T-helper 2 cell treated with Interferon-gamma antibody and Interleukin-4, amounts not matched to agents 100 ng/mL and 5 ng/mL, for 36 hours (primary cell): ENCODE data around the gene FAM193B. TPM values are rescaled to one million over a fixed set of nuclear protein-coding genes. Genes with fewer than 3 reads are reported as not detected.

ENCODE experiments used
- intact Hi-C: fragments of 100-400 bp; cut with micrococcal nuclease; formaldehyde crosslinking; loops from one replicate; pipeline ENCODE4 v1.15.1; 2023
- total RNA-seq: library from RNA; stranded (reverse); gene quantifications from 2 replicates; pipeline ENCODE4 v1.2.3, GENCODE V29; 2022

Gene FAM193B
- total RNA-seq, 1 donor from 2014 or later: 91.1 TPM

DNA sequence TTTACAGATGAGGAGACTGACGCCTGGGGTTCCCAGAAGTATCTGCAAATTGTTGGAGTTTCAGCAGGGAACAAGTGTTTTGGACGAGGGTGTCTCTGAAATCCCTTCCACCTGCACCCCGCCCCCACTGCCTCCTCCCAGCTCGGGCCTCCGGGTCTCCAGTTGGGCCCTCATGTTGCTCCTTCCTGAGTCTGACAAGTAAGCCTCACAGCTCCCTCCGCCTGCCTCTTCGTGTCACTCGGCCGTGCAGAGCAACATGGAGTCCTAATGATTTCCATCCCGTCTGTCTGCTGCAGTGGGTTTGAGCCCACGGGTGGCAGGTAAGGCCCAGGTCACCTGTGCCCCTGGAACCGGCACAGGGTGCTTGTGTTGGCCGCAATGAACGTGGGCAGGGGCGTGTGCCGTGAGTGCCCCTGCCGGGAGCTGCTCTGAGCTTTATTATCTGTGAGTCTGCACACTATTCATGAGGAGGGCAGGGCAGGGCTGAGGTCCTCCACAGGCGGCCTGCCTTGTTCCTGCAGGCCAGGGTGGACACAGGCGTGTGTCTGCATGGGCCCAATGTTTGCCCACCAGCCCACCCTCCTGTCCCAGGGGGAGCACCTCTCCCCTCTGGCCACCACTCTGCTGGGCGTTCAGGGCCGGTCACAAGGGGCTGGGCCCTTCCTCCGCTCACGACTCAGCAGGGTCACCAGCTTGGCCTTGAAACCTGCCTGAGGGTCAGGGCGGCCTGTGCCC, 50.8 kb downstream of the FAM193B start:
- intact Hi-C loops: no loop called here

DNA sequence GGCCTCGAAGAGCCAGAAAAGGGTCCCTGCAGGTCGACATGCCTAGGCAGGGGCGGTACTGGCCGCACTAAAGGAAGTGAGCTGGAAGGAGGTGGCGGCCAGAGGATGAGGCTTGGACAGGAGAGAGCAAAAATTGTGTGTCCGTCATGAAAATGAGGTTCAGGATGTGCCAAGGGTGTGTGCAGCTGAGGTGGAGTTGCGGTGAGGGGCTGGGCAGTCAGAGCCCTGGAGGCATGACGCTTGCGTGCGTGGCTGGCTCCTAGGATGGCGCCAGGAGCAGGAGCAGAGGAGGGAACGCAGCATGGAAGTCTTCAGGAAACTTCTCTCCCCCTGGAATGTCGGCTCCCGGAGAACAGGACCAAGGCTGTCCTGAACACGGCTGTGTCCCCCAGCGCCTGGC, 51.5 kb downstream of the FAM193B start:
- intact Hi-C loops: no loop called here

DNA sequence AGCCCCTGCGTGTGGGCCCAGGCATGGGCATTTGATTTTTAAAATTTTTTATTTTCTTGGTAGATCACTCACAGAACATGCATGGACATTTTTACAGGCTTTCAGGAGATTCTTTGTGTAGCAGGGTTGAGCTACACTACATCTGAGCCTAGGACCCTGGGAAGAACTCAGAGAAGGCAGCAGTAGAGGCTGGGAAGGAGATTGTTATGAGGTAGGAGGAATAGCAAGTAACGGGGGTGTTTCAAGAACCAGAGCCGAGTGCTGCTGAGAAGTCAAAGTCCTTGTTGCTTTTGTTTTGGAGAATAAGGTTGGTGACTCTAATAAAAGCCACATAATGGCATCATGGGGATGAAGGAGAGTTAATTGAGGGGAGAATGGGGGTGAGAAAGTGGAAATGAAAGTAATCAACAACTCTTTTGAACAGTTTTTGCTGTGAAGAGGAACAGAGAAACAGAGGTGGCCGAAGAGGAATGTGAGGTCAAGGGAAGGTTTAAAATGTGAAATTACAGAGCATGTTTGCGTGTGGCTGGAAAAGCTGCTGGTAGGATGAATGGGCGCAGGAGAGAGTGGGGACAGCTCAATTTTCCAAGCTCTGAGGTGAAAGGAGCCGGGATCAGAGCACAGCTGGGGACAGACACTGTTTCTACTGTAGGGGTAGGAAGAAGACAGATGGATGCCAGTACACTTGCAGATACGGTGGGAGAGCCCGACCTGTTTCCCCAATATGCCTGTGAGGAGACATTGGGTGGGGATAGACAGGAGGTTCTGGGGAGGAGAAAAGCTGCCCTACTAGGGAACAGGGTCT, 52.3 kb downstream of the FAM193B start:
- intact Hi-C loops: loop anchor here (1.0 kb wide), 2 partner anchors 47 to 112 kb away; no protein-coding TSS in a partner anchor

DNA sequence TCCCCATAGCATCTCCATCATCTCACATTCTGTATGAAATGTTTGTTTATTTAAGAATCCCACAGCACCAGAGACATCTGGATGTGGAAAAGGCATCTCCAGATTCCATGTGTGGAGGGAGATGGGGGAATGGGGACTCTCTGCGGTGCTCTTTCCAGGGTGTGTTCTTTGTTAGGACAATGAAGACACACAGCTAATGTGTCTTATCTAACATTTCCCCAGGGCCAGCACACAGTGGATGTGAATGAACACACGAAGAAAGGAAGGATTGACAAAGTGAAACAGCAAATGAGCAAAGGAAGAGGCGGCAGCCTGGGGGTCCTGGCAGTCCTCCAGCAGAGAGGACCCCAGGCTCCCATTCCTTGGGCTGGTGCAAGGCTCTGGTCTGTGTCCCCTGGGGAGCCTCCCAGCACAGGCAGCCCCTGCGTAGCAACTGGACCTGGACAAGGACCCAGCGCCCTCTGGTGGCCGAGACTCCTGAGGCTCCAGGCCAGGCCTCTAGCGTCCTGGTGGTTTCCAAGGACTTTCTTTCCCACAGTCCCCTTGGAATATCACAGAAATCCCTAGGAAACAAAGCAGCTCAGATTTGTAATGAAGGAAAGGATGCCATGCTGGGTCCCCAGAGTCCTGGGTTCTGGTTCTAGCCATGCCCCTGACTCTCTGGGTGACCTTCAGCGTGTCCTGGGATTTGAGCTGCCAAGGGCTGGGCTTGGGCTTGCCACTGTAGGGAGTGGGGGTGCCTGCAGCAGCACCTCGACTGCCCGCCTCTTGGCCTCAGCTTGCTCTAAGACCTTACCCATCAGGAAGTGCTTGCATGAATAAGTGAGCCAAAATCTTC, 53.5 kb downstream of the FAM193B start:
- intact Hi-C loops: loop anchor here (1.0 kb wide), 2 partner anchors 46 to 111 kb away; no protein-coding TSS in a partner anchor

DNA sequence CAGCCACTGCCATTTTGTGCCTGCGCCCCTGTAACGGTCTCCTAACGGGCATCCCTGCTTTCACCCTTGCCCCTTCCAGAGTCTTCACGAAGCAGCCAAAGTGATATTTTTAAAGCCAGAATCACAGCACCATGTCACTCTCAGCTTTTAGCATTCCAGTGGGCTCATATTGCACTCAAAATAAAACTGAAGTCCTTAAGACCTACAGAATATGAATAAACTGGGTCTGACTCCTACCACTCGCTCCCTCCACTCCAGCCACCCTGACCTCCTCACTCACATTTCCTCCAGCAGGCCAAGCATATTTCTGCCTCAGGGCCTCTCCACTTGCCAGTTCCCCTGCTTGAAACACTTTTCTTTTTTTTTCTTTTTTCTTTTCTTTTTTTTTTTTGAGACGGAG, 54.5 kb downstream of the FAM193B start:
- intact Hi-C loops: loop anchor here (5.0 kb wide), 1 partner anchor 52 kb away; the partner anchor contains the start of gene FAM193B

DNA sequence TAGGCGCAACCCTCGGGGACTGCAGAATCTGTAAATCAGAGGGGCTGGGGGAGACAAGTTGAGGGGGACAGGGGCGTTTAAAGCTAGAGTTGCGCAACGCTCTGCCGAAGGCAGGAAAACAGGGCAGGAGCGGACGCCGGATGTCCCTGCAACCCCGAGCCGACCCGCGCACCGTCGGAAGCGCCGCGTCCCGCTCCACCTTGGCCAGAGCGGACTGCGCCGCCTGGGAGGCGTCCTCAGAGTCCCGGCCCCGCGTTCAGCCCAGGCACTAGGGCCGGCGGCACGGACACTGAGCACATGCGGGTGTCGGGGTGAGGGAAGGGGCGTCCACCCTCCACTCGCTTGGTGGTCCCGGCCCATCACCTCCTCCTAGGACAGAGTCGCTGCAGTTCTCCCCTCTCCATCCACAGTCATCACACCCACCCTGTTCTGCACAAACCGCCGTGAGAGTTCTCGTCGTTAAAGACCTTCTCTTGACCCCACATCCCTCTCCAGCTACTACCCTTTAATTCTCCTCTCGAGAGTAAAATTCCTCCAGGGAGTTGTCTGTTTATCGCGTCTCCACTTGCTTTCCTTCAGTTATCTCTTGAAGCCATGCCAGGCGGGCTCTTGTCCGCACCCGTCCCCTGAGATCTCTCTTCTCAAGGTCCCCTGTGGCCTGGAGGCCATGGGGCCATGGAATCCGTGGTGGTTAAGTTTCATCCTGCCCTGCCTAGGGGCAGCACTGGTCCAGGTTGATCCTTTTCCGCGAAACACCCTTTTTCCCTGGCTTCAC, 56.2 kb downstream of the FAM193B start:
- intact Hi-C loops: loop anchor here (5.0 kb wide), 1 partner anchor 54 kb away; the partner anchor contains the start of gene FAM193B

DNA sequence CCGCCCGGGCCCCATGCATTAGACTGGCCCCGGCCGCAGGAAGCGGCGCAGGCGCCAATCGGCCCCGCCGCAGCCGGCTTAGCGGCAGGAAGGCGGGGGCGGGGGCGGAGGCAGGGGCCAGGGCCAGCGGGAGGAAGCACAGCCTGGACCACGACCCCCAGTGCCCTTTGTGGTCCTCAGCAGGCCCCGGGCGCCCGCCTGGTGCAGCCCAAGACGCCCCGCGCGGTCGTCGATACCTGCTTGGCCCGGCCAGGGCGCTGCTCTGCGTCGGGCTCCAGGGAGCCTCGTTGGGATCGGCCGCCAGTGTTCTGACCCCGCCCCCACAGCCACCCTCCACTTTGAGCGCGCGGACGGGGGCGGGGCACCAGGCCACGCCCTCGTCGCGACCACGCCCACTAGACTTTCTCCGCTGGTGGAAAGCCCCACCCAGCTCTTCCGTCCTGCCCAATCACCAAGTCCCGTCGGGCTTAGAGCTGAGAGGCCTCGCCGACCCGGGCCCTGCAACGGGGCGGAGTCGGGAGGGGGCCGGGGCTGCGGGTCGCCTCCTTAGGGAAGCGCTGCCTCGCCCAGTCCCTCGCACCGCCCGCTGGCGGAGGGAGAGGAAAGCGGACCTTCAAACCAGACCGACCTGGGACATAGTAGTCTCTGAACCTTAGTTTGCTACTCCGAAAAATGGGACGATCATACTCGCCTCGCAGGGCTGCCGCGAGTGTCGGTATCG, 56.9 kb downstream of the FAM193B start, which contains the start of gene PDLIM7:
Gene PDLIM7 (minus strand): TSS at position 313 of the 721 bp plus-strand sequence. CDS start 1,092 bp downstream, outside the sequence.
- intact Hi-C loops: loop anchor here (1.0 to 5.0 kb wide), 7 partner anchors 18 to 185 kb away; partner anchors contain the start of genes FAM193B and GRK6

DNA sequence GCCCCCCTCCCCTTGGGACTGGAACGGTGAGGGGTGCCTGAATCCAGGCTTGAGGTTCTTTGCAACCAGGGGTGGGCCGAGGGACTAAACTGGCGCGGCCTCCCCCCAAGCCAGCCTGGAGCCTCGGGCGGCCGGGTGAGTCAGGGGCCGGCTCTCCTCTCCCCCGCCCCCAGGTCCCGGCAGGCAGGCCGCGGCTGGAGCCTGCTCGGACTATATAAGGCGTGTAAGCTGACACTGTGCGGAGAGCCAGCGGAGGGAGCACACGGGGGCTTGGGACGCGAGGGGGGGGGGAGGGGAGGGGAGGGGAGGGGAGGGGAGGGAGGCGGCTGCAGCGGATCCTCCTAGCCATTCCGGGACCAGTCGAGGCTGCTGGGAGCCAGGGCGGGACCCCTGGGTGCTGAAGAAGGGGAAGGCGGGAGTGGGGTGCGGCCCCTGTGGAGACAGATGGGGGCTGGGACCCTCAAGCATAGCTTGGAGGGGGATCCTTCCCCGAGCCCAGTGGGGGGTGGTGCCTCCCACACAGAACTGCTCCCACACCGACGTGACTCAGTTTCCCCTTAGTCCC, 57.6 kb downstream of the FAM193B start:
- intact Hi-C loops: loop anchor here (1.0 to 5.0 kb wide), 7 partner anchors 18 to 185 kb away; partner anchors contain the start of genes FAM193B and GRK6

DNA sequence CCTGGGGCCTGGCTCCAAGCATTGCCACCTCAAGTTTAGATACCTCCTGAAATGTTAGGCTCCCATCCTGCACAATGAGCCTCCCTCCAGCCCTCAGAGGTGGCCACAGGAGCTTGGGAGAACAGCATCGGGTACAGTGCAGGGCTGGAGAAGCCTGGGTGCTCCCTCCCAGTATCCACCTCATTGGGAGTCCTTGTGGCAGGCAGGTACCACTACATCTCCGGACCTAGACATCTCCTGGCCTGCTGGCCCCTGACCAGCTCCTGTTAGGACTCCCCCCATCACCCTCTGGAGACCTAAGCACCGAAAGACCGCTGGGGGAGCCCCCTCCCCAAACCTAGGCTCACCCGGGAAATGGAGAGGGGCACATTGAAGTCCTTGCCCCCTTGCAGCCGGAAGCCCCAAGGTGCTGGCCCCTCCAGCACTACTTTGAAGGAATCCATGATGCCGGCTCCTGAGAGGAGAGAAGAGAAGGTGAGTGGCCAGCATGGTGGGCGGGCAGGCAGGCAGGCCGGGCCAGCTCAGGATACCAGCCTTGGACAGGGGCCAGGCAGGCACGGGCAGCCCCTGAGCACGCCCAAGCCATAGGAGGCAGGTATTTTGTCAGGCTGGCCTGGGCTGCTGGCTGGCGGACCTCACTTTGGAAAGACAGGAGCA, 58.2 kb downstream of the FAM193B start:
- intact Hi-C loops: loop anchor here (5.0 kb wide), 1 partner anchor 56 kb away; the partner anchor contains the start of gene FAM193B

DNA sequence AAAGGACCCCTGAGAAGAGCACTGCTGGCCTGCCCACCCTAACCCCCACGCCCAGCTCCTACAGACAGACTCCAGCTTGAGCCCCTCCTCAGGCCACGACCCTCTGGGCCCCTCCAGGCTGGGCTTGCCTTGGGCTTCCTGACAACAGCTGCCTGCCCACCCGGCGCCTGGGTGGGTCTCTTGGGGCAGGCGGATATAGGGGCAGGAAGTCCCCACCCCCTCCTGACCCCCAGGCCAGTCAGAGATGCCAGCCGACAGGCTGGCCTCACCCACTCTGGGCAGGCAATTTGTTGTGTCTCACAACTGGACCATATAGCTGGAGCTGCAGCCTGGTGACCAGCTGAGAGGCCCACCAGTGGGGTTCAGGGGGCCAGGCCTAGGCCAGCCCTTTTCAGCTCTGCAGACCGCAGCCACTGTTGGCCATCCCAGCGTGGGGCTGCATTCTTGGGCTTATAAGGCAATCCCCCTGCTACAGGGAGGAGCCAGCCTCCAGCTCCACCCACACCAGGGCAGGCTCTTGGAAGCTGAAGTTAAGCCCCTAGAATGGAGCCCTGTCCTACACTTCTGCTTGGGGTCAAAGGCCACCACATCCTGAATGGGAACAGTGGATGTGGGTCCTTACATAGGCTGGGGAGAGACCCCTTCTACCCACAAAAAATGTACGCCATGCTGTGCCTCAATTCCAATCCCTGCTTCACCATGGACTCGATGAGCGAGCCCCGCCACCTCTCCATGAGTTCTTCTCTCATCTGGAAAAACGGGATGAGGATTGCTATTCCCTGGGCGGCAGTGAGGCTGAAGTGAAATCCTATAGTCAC, 58.9 kb downstream of the FAM193B start:
- intact Hi-C loops: loop anchor here (5.0 kb wide), 1 partner anchor 57 kb away; the partner anchor contains the start of gene FAM193B

DNA sequence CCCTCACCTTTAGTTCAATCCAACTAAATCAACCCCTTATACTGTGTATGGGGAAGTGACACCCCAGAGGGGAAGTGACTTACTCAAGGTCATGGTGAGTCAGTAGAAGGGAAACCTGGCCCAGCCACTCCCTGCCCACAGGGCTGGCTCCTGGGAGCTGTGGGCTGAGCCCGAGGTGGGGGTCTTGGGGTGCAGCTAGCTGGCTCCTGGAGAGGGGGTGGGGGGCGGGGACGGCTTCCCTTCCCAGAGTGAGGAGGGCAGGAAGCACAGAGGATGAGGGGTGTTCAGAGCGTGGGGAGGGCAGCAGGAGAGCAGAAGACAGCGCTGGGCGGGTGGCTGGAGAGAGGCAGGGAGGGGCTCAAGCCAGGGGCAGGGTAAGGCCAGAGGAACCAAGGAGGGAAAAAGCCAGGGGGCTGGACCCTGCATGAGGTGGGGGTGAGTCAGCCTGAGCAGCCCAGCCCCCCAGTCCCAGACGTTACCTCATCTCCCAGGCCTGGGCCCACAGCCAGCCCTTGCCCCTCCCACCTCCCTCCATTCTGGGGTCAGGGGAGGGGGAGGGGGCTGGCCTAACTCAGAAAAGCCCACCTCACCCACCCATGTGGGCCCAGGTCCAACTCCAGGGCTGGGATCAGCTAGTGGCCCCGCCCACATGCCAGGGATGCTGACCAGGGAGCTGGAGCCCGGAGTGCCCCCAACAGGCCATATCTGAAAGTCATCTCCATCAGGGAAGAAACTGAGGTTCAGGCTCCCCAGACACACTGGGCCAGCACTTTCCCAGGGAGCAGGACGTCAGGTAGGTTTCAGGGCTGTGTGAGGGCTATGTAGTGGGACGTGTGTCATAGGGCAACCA, 59.8 kb downstream of the FAM193B start:
- intact Hi-C loops: loop anchor here (5.0 kb wide), 1 partner anchor 58 kb away; the partner anchor contains the start of gene FAM193B

DNA sequence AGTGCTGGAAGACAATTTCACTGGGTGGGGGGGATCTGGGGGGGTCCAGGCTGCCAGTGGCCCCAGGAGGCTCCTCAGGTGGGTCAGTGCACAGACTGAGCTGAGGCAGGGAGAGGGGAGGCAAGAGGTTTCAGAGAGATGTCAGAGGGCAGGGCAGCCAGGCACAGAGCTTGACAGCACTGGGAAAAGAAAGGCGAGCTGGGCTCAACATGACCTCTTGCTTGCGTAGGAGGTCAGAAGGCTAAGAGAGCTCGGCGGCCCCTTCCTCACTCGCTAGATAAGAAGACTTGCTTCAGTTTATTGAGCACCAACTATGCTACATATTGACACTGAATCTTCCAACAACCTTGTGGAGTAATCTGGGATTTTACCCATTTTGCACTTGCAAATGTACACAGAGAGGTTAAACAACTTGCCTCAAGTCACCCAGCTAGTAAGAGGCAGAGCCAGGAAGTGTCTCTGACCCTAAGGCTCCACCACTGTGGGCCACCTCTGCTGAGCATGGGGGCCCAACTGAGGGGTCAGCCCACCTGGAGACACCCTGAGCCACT, 60.5 kb downstream of the FAM193B start:
- intact Hi-C loops: no loop called here

DNA sequence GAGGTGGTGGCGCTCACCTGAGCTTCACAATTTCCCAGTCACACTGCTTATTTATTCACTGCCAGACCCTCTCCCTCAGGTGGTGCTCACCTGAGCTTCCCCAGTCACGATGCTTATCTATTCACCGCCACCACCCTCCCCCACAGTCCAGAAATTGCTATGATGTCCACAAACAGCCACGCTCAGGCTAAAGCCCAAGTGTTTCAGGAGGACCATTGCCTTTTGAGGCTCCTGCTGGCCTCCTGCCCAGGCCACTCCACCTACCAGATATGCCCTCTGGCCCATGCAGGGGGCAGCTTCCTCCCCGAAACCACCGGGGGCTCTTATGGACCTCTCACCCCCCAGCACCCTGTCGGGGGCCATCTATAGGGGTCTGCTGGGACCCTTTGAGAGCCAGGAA, 61.5 kb downstream of the FAM193B start:
- intact Hi-C loops: no loop called here

DNA sequence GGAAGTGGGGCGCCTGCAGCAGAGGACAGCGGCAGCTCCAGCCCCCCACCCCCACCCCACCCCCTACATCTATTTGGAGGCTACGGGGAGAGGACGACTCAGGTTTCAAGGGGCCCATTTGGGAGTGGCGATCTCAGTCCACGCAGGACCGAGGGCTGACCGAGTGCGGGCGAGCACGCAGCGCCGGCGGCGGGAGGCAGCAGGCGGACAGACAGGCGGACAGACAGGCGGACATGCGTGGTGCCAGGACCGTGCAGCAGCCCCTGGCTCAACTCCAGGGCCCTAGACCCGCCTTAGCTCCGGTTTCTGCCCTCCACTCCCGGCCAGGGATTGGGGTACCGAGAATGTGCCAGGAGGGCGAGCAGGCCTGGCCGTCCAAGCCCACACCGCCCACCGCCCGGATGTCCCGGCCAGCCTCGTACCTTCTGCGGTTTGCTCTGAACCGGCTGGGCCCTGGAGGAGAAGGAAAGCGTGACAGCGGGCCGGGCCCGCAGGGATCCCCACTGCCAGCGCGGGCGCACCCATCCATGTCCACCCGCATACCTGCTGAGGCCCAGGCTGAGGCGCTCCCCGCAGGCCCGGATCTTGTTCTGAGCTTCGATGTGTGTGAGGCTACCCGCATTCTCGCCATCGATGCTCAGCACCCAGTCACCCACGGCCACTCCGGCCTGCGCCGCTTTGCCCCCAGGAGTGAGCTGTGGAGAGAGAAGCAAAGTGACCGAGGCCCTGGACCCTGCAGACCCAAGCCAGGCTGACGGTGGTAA, 62.2 kb downstream of the FAM193B start:
- intact Hi-C loops: no loop called here

DNA sequence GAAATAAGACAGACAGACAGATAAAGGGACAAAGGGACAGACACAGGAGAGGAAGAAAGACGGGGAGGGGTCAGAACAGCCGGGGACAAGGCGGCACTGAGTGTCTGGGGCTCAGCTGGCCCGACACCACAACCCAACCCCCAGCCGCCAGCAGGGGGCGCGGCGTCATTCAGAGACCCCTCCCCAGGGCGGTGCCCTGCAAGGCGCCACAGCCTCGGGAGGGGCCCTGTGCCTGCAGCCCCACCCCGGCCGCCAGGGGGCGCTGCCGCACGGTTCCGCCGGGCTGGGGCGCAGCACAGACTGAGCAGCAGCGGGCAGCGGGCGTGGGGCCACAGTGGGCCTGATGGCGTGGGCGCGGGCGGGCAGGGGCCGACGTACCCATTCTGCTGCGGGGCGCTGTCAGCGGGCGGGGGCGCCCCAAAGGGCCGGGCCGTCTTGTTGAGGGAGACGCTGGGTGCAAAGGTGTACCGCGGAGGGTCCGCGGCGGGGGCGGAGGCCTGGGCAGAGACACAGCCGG, 62.9 kb downstream of the FAM193B start:
- intact Hi-C loops: no loop called here
